Measurements from ENCODE around the gene TRANK1.

DNA sequence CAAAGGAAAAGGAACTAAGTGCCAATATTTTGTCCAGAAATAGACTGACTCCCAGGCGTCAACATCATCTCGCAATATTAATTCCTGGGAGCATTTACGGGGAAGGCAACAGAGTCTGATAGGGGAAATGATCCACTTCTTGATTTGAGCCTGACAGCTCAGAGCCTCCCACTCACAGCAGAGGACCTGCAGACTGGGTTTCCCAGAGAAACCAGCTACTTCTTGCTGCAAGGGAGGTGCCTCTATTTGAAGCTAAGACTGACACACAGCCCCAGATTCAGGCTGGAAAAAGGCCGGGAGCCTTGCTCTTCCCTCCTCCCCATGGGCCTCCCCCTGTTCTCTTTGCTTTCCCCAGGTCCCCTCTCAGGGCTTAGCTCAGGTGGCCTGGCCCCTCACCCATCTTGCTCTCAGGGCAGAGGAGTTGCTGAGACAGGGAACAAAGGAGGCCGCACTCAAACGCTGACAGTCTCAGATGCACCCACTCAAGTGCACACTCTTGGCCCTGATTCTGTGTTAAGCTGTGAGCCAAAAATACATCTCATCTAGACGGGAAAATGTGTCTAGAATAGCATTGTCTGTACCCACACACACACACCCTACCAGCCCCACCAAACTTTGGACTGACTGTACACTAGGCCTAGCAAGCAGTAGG is 130.7 kb downstream of the TRANK1 start:
- TF ChIP-seq, protein P1, sequence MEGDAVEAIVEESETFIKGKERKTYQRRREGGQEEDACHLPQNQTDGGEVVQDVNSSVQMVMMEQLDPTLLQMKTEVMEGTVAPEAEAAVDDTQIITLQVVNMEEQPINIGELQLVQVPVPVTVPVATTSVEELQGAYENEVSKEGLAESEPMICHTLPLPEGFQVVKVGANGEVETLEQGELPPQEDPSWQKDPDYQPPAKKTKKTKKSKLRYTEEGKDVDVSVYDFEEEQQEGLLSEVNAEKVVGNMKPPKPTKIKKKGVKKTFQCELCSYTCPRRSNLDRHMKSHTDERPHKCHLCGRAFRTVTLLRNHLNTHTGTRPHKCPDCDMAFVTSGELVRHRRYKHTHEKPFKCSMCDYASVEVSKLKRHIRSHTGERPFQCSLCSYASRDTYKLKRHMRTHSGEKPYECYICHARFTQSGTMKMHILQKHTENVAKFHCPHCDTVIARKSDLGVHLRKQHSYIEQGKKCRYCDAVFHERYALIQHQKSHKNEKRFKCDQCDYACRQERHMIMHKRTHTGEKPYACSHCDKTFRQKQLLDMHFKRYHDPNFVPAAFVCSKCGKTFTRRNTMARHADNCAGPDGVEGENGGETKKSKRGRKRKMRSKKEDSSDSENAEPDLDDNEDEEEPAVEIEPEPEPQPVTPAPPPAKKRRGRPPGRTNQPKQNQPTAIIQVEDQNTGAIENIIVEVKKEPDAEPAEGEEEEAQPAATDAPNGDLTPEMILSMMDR (conservative IDR thresholded peaks at IDR 0.05; ENCODE audit: low read depth, low read length) = no peak
- no peak for TF ChIP-seq EZH2 (IDR thresholded peaks at IDR 0.05; ENCODE audit: borderline replicate concordance, low read depth, low read length, poor library complexity, severe bottlenecking)
